Ishikawa (cell line): ENCODE data around the gene HOXA6.

Source experiments
- CEBPB ChIP-seq: IDR thresholded peaks from 2 replicates; pipeline ENCODE4 v1.6.1; 2012
- CREB1 ChIP-seq: IDR thresholded peaks from 2 replicates; pipeline ENCODE4 v1.6.1; 2012; ENCODE audit warnings: low read depth
- EGR1 ChIP-seq: IDR thresholded peaks from 2 replicates; pipeline ENCODE4 v1.6.1; 2012
- EP300 ChIP-seq: IDR thresholded peaks from 2 replicates; pipeline ENCODE4 v1.6.1; 2012; ENCODE audit warnings: borderline replicate concordance
- FOXM1 ChIP-seq: IDR thresholded peaks from 2 replicates; pipeline ENCODE4 v1.6.1; 2012; ENCODE audit warnings: low read depth, borderline replicate concordance
- NFIC ChIP-seq: IDR thresholded peaks from 2 replicates; pipeline ENCODE4 v1.6.1; 2012
- RAD21 ChIP-seq: IDR thresholded peaks from 2 replicates; pipeline ENCODE4 v1.6.1; 2012; ENCODE audit warnings: low read depth
- TAF1 ChIP-seq: IDR thresholded peaks from 2 replicates; pipeline ENCODE4 v1.6.1; 2012; ENCODE audit warnings: low read depth, mild to moderate bottlenecking
- TCF12 ChIP-seq: IDR thresholded peaks from 2 replicates; pipeline ENCODE4 v1.6.1; 2012; ENCODE audit warnings: low read depth
- TEAD4 ChIP-seq: IDR thresholded peaks from 2 replicates; pipeline ENCODE4 v1.6.1; 2012
- YY1 ChIP-seq: IDR thresholded peaks from 2 replicates; pipeline ENCODE4 v1.6.1; 2012; ENCODE audit warnings: low read depth
- ZBTB7A ChIP-seq: IDR thresholded peaks from 2 replicates; pipeline ENCODE4 v1.6.1; 2012; ENCODE audit warnings: low read depth
- TF ChIP-seq, protein P1 (sequence below): IDR thresholded peaks from 2 replicates; pipeline ENCODE4 v1.6.1; 2012
- TF ChIP-seq, protein P2 (sequence below): IDR thresholded peaks from 2 replicates; pipeline ENCODE4 v1.6.1; 2012
- TF ChIP-seq, protein P3 (sequence below): IDR thresholded peaks from 2 replicates; pipeline ENCODE4 v1.6.1; 2012; ENCODE audit warnings: low read depth, mild to moderate bottlenecking

Gene HOXA6

DNA sequence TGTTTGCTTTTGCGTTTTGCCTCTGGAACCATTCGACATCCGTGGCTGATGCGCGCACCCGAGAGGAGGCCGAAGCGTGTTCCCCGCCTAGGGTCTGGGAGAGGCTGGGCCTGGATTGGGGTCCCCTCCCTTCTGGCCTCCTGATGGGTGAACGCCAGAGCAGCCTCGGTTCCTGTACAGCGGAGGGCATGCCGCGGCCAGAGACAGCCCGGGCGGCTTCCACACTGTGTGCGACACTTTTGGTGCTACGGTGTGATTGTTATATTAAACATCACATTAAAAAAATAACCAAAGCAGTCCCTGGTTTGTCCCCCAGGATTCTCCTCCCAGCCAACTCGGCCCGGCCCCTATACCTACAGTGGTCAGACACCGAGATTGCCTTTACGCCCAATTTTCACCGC, 12.6 kb upstream of the HOXA6 start:
- TF ChIP-seq CREB1 (no peak), RAD21 (no peak), YY1 (no peak), TCF12 (no peak), TEAD4 (no peak), TAF1 (no peak), EP300 (no peak), NFIC (no peak), ZBTB7A (no peak), EGR1 (no peak), FOXM1 (no peak), CEBPB (no peak)
- TF ChIP-seq, protein P1, sequence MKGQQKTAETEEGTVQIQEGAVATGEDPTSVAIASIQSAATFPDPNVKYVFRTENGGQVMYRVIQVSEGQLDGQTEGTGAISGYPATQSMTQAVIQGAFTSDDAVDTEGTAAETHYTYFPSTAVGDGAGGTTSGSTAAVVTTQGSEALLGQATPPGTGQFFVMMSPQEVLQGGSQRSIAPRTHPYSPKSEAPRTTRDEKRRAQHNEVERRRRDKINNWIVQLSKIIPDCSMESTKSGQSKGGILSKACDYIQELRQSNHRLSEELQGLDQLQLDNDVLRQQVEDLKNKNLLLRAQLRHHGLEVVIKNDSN: no peak
- TF ChIP-seq, protein P2, sequence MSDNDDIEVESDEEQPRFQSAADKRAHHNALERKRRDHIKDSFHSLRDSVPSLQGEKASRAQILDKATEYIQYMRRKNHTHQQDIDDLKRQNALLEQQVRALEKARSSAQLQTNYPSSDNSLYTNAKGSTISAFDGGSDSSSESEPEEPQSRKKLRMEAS: no peak
- TF ChIP-seq, protein P3, sequence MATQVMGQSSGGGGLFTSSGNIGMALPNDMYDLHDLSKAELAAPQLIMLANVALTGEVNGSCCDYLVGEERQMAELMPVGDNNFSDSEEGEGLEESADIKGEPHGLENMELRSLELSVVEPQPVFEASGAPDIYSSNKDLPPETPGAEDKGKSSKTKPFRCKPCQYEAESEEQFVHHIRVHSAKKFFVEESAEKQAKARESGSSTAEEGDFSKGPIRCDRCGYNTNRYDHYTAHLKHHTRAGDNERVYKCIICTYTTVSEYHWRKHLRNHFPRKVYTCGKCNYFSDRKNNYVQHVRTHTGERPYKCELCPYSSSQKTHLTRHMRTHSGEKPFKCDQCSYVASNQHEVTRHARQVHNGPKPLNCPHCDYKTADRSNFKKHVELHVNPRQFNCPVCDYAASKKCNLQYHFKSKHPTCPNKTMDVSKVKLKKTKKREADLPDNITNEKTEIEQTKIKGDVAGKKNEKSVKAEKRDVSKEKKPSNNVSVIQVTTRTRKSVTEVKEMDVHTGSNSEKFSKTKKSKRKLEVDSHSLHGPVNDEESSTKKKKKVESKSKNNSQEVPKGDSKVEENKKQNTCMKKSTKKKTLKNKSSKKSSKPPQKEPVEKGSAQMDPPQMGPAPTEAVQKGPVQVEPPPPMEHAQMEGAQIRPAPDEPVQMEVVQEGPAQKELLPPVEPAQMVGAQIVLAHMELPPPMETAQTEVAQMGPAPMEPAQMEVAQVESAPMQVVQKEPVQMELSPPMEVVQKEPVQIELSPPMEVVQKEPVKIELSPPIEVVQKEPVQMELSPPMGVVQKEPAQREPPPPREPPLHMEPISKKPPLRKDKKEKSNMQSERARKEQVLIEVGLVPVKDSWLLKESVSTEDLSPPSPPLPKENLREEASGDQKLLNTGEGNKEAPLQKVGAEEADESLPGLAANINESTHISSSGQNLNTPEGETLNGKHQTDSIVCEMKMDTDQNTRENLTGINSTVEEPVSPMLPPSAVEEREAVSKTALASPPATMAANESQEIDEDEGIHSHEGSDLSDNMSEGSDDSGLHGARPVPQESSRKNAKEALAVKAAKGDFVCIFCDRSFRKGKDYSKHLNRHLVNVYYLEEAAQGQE: no peak

DNA sequence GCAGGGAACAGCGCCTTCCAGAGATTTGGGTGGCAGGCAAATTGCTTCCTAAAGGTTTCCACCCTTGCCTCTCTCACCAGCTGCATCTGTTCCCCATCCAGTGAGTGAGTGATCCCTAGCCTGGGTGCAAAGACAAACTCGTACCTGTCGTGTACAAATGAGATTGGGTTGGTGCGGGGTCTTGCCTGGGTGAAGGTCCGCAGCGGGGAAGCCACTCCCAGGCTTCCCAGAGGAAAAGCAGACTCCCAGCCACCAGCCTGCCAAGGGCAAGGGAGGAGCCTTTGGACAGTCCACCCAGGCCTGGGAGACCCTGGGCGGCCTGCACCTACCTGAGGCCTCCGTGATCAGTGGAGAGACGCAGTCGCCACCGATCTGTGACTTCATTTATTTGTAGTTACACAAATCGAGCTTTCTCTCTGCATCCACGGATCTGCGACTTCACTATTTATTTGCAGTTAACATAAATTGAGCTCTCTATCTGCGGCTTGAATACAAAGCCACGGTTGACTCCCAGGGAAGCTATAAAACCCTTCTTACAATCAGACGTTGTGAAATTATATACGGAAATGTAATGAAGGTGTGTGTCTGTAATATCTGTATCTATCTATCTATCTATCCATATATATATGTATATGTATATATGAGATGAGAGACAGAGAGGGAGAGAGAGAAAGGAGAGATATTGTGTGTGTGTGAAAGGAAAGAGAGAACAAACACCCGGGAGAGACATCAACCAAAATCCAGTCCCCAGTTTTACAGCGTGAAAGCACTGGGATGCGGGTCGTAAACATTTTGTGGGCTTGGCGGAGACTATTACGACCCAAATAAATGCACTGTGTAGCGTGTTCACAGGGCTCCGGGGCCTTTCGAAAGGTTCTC, 11.9 kb upstream of the HOXA6 start:
- TF ChIP-seq, protein P2: no peak

DNA sequence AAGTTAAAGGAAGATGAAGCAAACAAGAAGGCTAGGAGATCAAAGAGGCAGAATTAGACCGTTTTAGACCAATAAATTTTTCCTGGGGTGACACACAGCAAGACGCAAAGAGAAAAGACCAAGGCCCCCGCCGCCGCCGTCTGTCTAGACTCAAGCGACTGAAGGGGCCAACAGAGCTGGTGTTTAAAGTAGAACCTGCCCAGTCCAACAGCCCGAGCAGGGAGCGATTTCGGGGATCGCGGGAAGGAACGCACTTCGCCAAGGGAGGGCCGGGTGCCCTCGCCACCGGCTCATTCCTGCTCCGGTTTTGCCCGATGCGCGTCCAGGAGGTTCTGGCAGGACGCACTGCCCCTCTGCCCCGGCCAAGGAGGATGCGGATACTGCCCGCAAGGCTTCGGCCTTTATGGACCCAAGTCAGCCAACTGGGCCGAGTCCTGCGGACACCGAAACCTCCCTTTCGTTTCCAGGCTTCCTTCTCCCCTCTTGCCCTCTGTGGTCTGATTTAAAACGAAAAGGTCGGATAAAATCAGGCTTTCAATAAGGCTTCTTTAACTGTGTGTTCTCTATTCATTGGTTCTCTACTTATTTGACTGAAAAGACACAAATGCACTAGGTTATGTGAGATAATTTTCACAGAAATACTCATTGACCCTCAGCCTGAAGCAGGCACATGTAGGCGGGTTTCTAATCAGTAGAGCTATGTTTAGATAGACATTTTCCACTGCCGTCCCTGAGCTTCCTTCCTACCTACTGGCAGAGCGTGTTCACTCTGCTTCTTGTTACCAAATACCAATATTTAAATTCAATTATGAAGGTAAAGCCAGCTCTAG, 11.1 kb upstream of the HOXA6 start:
- TF ChIP-seq FOXM1 (no peak), CEBPB (no peak), NFIC (no peak), TEAD4 (no peak), TAF1 (no peak), EGR1 (no peak), TCF12 (no peak), EP300 (no peak), CREB1 (no peak), RAD21 (no peak)
- TF ChIP-seq, protein P2: no peak

DNA sequence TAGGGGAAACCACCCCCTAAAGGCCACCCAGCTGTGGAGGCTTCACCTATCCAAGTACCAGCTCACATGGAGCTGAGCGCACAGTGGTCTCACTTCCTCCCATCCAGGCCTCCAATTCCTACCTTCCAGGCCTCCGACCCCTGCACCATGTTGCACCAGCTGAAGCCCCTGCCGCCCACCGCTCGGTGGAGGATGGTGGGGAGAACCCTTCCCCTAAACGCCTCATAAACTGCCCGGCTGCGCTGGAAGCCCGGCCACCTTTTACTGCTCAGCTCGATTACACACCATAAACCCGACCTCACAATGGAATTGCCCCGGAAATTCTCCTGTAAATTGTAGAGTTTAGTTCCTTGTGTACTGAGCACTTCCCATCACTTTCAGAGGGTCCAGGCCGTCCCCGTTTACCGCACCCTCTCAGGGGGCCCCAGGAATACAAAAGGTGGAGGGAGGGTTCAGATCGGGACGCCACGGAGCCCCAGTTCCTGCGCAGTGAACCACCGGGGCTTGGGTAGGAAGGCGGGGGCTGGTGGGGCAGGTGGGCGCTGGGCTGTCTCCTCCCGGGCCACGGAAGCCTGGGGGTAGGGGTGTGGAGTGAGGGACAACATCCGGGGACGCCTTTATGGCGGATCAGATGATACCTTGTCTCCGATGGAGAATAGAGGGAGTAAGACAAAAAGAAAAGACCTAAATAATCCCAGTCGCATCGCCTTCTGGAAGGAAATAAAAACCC, 10.3 kb upstream of the HOXA6 start:
- TF ChIP-seq NFIC (no peak), FOXM1 (no peak), EGR1 (no peak), YY1 (no peak)

DNA sequence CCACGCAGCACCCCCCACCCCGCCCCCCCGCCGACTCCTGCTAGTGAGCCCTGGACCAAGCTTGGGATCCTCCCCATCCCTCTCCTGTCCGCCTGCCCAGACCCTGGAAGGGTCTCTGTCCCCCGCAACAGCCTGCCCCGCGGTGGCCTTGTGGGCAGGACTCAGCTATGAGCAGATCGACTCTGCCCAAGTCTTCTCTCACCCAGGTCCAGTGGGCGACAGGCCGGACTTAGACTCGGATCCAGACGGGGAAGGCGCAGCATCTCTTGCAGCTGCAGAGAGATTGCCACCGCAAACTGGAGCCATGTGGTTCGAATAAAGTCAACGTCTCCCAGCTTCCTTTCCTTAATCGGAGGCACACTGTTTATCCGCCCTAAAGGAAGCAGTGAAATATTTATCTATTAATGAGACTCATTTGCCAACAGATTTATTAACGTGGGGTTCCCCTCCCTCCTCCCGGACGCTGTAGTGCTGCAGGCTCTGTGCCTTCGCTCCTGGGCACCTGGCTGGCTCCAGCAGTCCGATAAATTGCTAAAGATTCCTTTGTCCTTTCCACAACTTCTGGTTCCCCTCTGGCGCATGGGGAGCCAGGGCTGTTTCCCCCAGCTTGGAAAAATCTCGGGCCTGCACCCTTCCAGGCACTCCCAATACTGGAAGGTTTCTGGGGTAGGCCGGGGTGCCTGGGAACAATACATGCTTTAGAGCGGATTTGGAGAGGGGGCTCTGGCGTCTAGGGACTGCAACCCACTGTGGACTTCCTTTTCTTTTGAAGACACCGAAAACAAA, 9.5 kb upstream of the HOXA6 start:
- TF ChIP-seq TAF1 (no peak), TCF12 (no peak), RAD21 (no peak), EP300 (no peak), CEBPB (no peak), EGR1 (no peak), NFIC (no peak), YY1 (no peak), TEAD4 (no peak), CREB1 (no peak), FOXM1 (no peak), ZBTB7A (no peak)
- TF ChIP-seq, protein P1: no peak
- TF ChIP-seq, protein P3: no peak
- TF ChIP-seq, protein P2: no peak
